GM12878 (cell line): ENCODE data around the gene RRP1B. TPM values are rescaled to one million over a fixed set of nuclear protein-coding genes. Genes with fewer than 3 reads are reported as not detected.

ENCODE experiments used
- ATAC-seq: fragments of 200-7000 bp; cut with Tn5 transposase; 3 replicates; pipeline ENCODE4 v1.9.1; 2020; ENCODE audit warnings: mild to moderate bottlenecking, moderate library complexity
- BruUV-seq: library from RNA; stranded (reverse); fragments of 400-500 nt; replicated peaks from 2 replicates; lab custom pipeline; 2021; lab: Mats Ljungman, UMichigan
- CTCF ChIA-PET: fragments of 300-600 bp; sonication (Branson Sonifier 250); formaldehyde crosslinking; extraction: SDS; loops from one replicate; lab custom pipeline; 2021; ENCODE audit warnings: inconsistent platforms; lab: Yijun Ruan, JAX
- POLR2A ChIA-PET: fragments of 350-600 bp; formaldehyde crosslinking; extraction: SDS; loops from one replicate; lab custom pipeline; 2021; ENCODE audit warnings: inconsistent platforms; lab: Charles Lee
- RAD21 ChIA-PET: fragments of 300-600 bp; sonication (Branson Sonifier 250); formaldehyde crosslinking; loops from one replicate; lab custom pipeline; 2023; ENCODE audit warnings: antibody characterized with exemption; ENCODE audit not compliant: unreplicated experiment; lab: Charles Lee
- SMC1A ChIA-PET: fragments of 300-600 bp; sonication (Branson Sonifier 250); formaldehyde crosslinking; loops from one replicate; lab custom pipeline; 2023; ENCODE audit not compliant: unreplicated experiment, uncharacterized antibody; lab: Charles Lee
- DNase-seq: peaks from one replicate; pipeline ENCODE4 v3.0.0-alpha.2; 2011; ENCODE audit warnings: low read depth, low spot score
- FAIRE-seq: peaks from 3 replicates; lab custom pipeline; 2011; peaks lifted over from hg19 to GRCh38; lab: Jason Lieb, UNC
- H2AFZ ChIP-seq: 2 replicates; pipeline ENCODE4 v1.6.0; 2011; ENCODE audit warnings: low read depth, low read length, control low read depth; ENCODE audit not compliant: control insufficient read depth
- H3K27ac ChIP-seq: 2 replicates; pipeline ENCODE4 v1.5.1; 2011; ENCODE audit warnings: control low read depth; ENCODE audit not compliant: control insufficient read depth, insufficient read depth
- H3K27me3 ChIP-seq, 2 experiments: replicated peaks in 1 of 2; 2 replicates each; pipeline versions ENCODE4 v1.6.0 to v1.6.1; 2011; ENCODE audit warnings: low read length in 1 of 2; ENCODE audit not compliant: control insufficient read depth in 2 of 2, insufficient read depth in 2 of 2
- H3K36me3 ChIP-seq, 2 experiments: 2 replicates each; pipeline ENCODE4 v1.5.1; 2011; ENCODE audit warnings: low read length in 1 of 2; ENCODE audit not compliant: control insufficient read depth in 2 of 2, insufficient read depth in 2 of 2
- H3K4me1 ChIP-seq: 2 replicates; pipeline ENCODE4 v1.6.1; 2011; ENCODE audit warnings: mild to moderate bottlenecking, low read length, moderate library complexity, mixed read lengths; ENCODE audit not compliant: control insufficient read depth, insufficient read depth
- H3K4me2 ChIP-seq: 2 replicates; pipeline ENCODE4 v1.6.0; 2011; ENCODE audit warnings: control low read depth; ENCODE audit not compliant: control insufficient read depth, insufficient read depth
- H3K4me3 ChIP-seq: fragments of 200-600 bp; sonication (generic); 2 replicates; pipeline ENCODE4 v1.5.1; 2016
- H3K79me2 ChIP-seq: 2 replicates; pipeline ENCODE4 v1.6.0; 2011; ENCODE audit warnings: low read length; ENCODE audit not compliant: control insufficient read depth, insufficient read depth
- H3K9ac ChIP-seq: 2 replicates; pipeline ENCODE4 v1.8.0; 2011; ENCODE audit warnings: low read length, control low read depth, mixed read lengths; ENCODE audit not compliant: control insufficient read depth, insufficient read depth
- H3K9me3 ChIP-seq: replicated peaks from 3 replicates; pipeline ENCODE4 v1.5.1; 2011; ENCODE audit warnings: mild to moderate bottlenecking, low read length; ENCODE audit not compliant: control insufficient read depth, insufficient read depth
- H4K20me1 ChIP-seq: 2 replicates; pipeline ENCODE4 v1.6.0; 2011; ENCODE audit not compliant: control insufficient read depth, insufficient read depth
- BACH1 ChIP-seq: fragments of 450-650 bp; IDR thresholded peaks from 2 replicates; pipeline ENCODE4 v1.6.1; 2017; ENCODE audit warnings: mild to moderate bottlenecking, borderline replicate concordance
- BCL11A ChIP-seq: IDR thresholded peaks from 2 replicates; pipeline ENCODE4 v1.6.1; 2011; ENCODE audit warnings: low read depth, low read length
- CTCF ChIP-seq, 3 experiments: IDR thresholded peaks in 2 of 3; conservative IDR thresholded peaks in 1 of 3; 2 replicates each; pipeline ENCODE4 v1.5.1; 2011; ENCODE audit warnings: low read depth in 3 of 3, low read length in 3 of 3, mild to moderate bottlenecking in 3 of 3, control low read depth in 2 of 3, moderate library complexity in 2 of 3, inconsistent platforms in 1 of 3, mixed read lengths in 1 of 3; ENCODE audit not compliant: control insufficient read depth in 2 of 3, insufficient read depth in 1 of 3; ENCODE audit errors: extremely low read depth in 1 of 3
- ESRRA ChIP-seq: IDR thresholded peaks from 2 replicates; pipeline ENCODE4 v1.6.1; 2012; ENCODE audit warnings: mild to moderate bottlenecking, low read length, improper control_type of control experiment
- NR2F1 ChIP-seq: fragments of 450-650 bp; conservative IDR thresholded peaks from 2 replicates; pipeline ENCODE4 v1.6.1; 2017; ENCODE audit warnings: mild to moderate bottlenecking
- POLR2A ChIP-seq: IDR thresholded peaks from 2 replicates; pipeline ENCODE4 v1.6.1; 2011; ENCODE audit warnings: low read depth, mild to moderate bottlenecking, low read length
- POLR2AphosphoS5 ChIP-seq: IDR thresholded peaks from 2 replicates; pipeline ENCODE4 v1.6.1; 2011; ENCODE audit warnings: mild to moderate bottlenecking, low read length, inconsistent platforms
- RELB ChIP-seq: fragments of 450-650 bp; IDR thresholded peaks from 2 replicates; pipeline ENCODE4 v1.6.1; 2017; ENCODE audit warnings: low read depth, mild to moderate bottlenecking, moderate library complexity
- RFX5 ChIP-seq: IDR thresholded peaks from 2 replicates; pipeline ENCODE4 v1.6.1; 2011; ENCODE audit warnings: low read depth, low read length, improper control_type of control experiment
- SKIL ChIP-seq: fragments of 450-650 bp; IDR thresholded peaks from 2 replicates; pipeline ENCODE4 v1.6.1; 2017; ENCODE audit warnings: mild to moderate bottlenecking, low read depth, inconsistent platforms; ENCODE audit not compliant: poor library complexity, severe bottlenecking
- SMC3 ChIP-seq: IDR thresholded peaks from 2 replicates; pipeline ENCODE4 v1.6.1; 2011; ENCODE audit warnings: low read length, improper control_type of control experiment, borderline replicate concordance
- SP1 ChIP-seq: IDR thresholded peaks from one replicate; pipeline ENCODE4 v1.6.1; 2011; ENCODE audit warnings: low read depth, low read length
- SREBF1 ChIP-seq: IDR thresholded peaks from 2 replicates; pipeline ENCODE4 v1.6.1; 2012; ENCODE audit warnings: mild to moderate bottlenecking, low read length
- SUZ12 ChIP-seq: fragments of 200-600 bp; sonication (generic); IDR thresholded peaks from one replicate; pipeline ENCODE4 v1.6.1; 2018; ENCODE audit warnings: antibody characterized with exemption, mild to moderate bottlenecking; ENCODE audit not compliant: unreplicated experiment
- TBL1XR1 ChIP-seq: IDR thresholded peaks from 2 replicates; pipeline ENCODE4 v1.6.1; 2012; ENCODE audit warnings: low read depth, low read length, improper control_type of control experiment
- ZBED1 ChIP-seq: IDR thresholded peaks from 2 replicates; pipeline ENCODE4 v1.6.1; 2016; ENCODE audit warnings: borderline replicate concordance
- WGBS: methylation state at CpG from one replicate; pipeline ENCODE4 v1.1.6; 2016; ENCODE audit warnings: low lambda C conversion rate; ENCODE audit not compliant: insufficient replicate concordance, insufficient coverage; ENCODE audit errors: missing lambda C conversion rate; 5-methylcytosine and 5-hydroxymethylcytosine counted together
- in situ Hi-C: fragments of 300-500 bp; cut with MboI; formaldehyde crosslinking; loops from 9 replicates; pipeline ENCODE4 v1.14.3; 2018; ENCODE audit warnings: mixed read lengths
- intact Hi-C: fragments of 100-400 bp; cut with micrococcal nuclease; formaldehyde crosslinking; loops from one replicate; pipeline ENCODE4 v1.14.2; 2022; ENCODE audit not compliant: unreplicated experiment
- polyA plus RNA-seq, 11 experiments: library from polyadenylated mRNA; depleted of rRNA in 4 of 11; unstranded in 6 of 11; stranded (reverse) in 5 of 11; fragments of >200 nt; fragmentation: Nextera tagmentation in 4 of 11; fragmentation: Illumina TruSeq in 1 of 11; extraction: Ambion mirVana in 4 of 11; extraction: Trizol in 1 of 11; gene quantifications; 1 replicate in 1 of 11; 2 replicates in 10 of 11; pipeline versions ENCODE4 v1.2.1 to v1.2.3, GENCODE V29; 2011 to 2016; ENCODE audit warnings: inconsistent platforms in 2 of 11, missing spikeins in 2 of 11, low read depth in 1 of 11
- total RNA-seq, 4 experiments: library from RNA; depleted of rRNA in 3 of 4; stranded (reverse); fragments of >200 nt in 3 of 4; fragmentation: Illumina TruSeq in 1 of 4; extraction: Trizol in 1 of 4; gene quantifications; 2 replicates each; pipeline versions ENCODE4 v1.2.1 to v1.2.3, GENCODE V29; 2013 to 2021

Gene RRP1B
- total and polyA plus RNA-seq, 10 of the 15 experiments (the other 5 are each of a cell fraction or from before 2014, with no cell fraction given): 8.1 to 57.4 (median 38.1) TPM

- no peaks in the 10 kb centered on the region for H4K20me1 ChIP-seq
- H3K27ac ChIP-seq: peak overlapping the region; percentile 49
- peak overlapping the region; percentile 71 for H3K4me2 ChIP-seq
- peak overlapping the region; percentile 80 for H3K4me3 ChIP-seq
- intact Hi-C loops: loop anchor here (5.0 kb wide), 2 partner anchors 49 to 116 kb away; partner anchors contain the start of gene CSTB
- H2AFZ ChIP-seq: peak overlapping the region; percentile 25
- peak; percentile 64 for DNase-seq
- BruUV-seq: no TSS peak
- POLR2A ChIA-PET: interaction anchor here (0.5 to 1.8 kb wide), 8 partner anchors 9 to 293 kb away, joined by 3 to 8 read pairs (median 4); partner anchors contain the start of gene RRP1
- FAIRE-seq: peak; percentile 90
- H3K27me3 ChIP-seq: no peaks in the 10 kb centered on the region
- CTCF ChIA-PET: interaction anchor here (0.7 to 3.7 kb wide), 13 partner anchors 9 to 73 kb away, joined by 3 to 18 read pairs (median 4); partner anchors contain the start of gene PDXK
- peaks cover 53% of the 10 kb centered on the region for H3K79me2 ChIP-seq
- H3K4me1 ChIP-seq: peaks cover 47% of the 10 kb centered on the region
- peak; percentile 89 for ATAC-seq
- no peaks in the 10 kb centered on the region for H3K9me3 ChIP-seq
- SMC1A ChIA-PET: interaction anchor here (1.0 to 2.9 kb wide), 6 partner anchors 12 to 67 kb away, joined by 4 to 18 read pairs (median 5); partner anchors contain the start of gene RRP1
- H3K9ac ChIP-seq: peak overlapping the region; percentile 58
- 14% methylated on average over 56 of the region's 59 CpGs for WGBS
- in situ Hi-C loops: no loop called here
- H3K36me3 ChIP-seq: peaks cover 3 to 9% of the 10 kb centered on the region in 2 experiments; a peak in 3 of 4 replicates
- RAD21 ChIA-PET: interaction anchor here (0.6 to 2.0 kb wide), 11 partner anchors 9 to 193 kb away, joined by 3 to 16 read pairs (median 3); partner anchors contain the start of gene RRP1
- TF ChIP-seq BACH1 (peak; percentile 89), TBL1XR1 (peak; percentile 62; the same call in 1 of the 2 replicates), POLR2A (peak; percentile 85), SP1 (peak; percentile 74), SKIL (peak; percentile 83), SUZ12 (no peak), SMC3 (no peak), CTCF (IDR thresholded peaks at IDR 0.05 in 2 of 3, conservative IDR thresholded peaks at IDR 0.05 in 1 of 3; ENCODE audit: control insufficient read depth in 2 of 3, extremely low read depth in 1 of 3, insufficient read depth in 1 of 3, low read depth in 3 of 3, low read length in 3 of 3) (peak in 2 of 3 experiments; percentile 7 to 22; a peak in 2 of 6 replicates), SREBF1 (peak; percentile 46; the same call in 1 of the 2 replicates), ZBED1 (no peak), RELB (peak; percentile 79), NR2F1 (peak; percentile 59), RFX5 (peak; percentile 61; the same call in 1 of the 2 replicates), ESRRA (0 out of 2 replicates have a peak, but pooled peaks have one; percentile 59), POLR2AphosphoS5 (peak; percentile 51; the same call in 1 of the 2 replicates), BCL11A (peak; percentile 35; the same call in 1 of the 2 replicates)
Measured at GRCh38 chr21:43728467-43729390, 69.4 kb downstream of the RRP1B start.
